IMR-90 (cell line): ENCODE measurements around the gene CFAP221. TPM values are rescaled to one million over a fixed set of nuclear protein-coding genes. Genes with fewer than 3 reads are reported as not detected.

Experiments used
- ATAC-seq: fragments of 200-7000 bp; cut with Tn5 transposase; 2 replicates; pipeline ENCODE4 v1.9.1; 2020; ENCODE audit warnings: low read depth, mild to moderate bottlenecking, moderate library complexity
- BruUV-seq: library from RNA; stranded (reverse); fragments of 400-500 nt; replicated peaks from 2 replicates; lab custom pipeline; 2021; lab: Mats Ljungman, UMichigan
- CTCF ChIA-PET: fragments of 300-600 bp; formaldehyde crosslinking; extraction: SDS; loops from one replicate; lab custom pipeline; 2021; ENCODE audit warnings: antibody characterized with exemption; lab: Yijun Ruan, JAX
- POLR2A ChIA-PET: fragments of 300-600 bp; sonication (Branson Sonifier 250); formaldehyde crosslinking; loops from one replicate; lab custom pipeline; 2022; ENCODE audit warnings: antibody characterized with exemption; ENCODE audit not compliant: unreplicated experiment; lab: Charles Lee
- DNase-seq: peaks from one replicate; pipeline ENCODE4 v3.0.0; 2013
- H2AFZ ChIP-seq: replicated peaks from 2 replicates; pipeline ENCODE3; 2013; ENCODE audit warnings: low read length, mild to moderate bottlenecking; ENCODE audit not compliant: poor library complexity
- H2AK5ac ChIP-seq: 2 replicates; pipeline ENCODE4 v1.6.1; 2013; ENCODE audit warnings: low read depth, low read length, inconsistent platforms
- H2AK9ac ChIP-seq: replicated peaks from 2 replicates; pipeline ENCODE3; 2013; ENCODE audit warnings: mild to moderate bottlenecking, low read depth, low read length, moderate library complexity; ENCODE audit not compliant: poor library complexity
- H2BK120ac ChIP-seq: 2 replicates; pipeline ENCODE4 v1.6.1; 2013; ENCODE audit warnings: low read depth, low read length, inconsistent platforms
- H2BK15ac ChIP-seq: 3 replicates; pipeline ENCODE4 v1.6.1; 2013; ENCODE audit warnings: low read depth, low read length, inconsistent platforms
- H2BK20ac ChIP-seq: 2 replicates; pipeline ENCODE4 v1.6.1; 2013; ENCODE audit warnings: low read depth, mild to moderate bottlenecking, inconsistent platforms, low read length, moderate library complexity
- H2BK5ac ChIP-seq: 2 replicates; pipeline ENCODE4 v1.6.1; 2013; ENCODE audit warnings: mild to moderate bottlenecking, low read depth, low read length, inconsistent platforms; ENCODE audit not compliant: poor library complexity, severe bottlenecking
- H3K14ac ChIP-seq: replicated peaks from 2 replicates; pipeline ENCODE4 v1.6.1; 2013; ENCODE audit warnings: low read depth, low read length, inconsistent platforms
- H3K18ac ChIP-seq: 2 replicates; pipeline ENCODE4 v1.6.1; 2013; ENCODE audit warnings: low read depth, low read length, control low read depth
- H3K23ac ChIP-seq: 2 replicates; pipeline ENCODE4 v1.6.1; 2013; ENCODE audit warnings: low read depth, low read length, inconsistent platforms
- H3K27ac ChIP-seq: 2 replicates; pipeline ENCODE4 v1.5.1; 2013; ENCODE audit warnings: mild to moderate bottlenecking, control low read depth, low read length; ENCODE audit not compliant: insufficient read depth
- H3K27me3 ChIP-seq: 2 replicates; pipeline ENCODE4 v1.6.1; 2013; ENCODE audit warnings: low read length; ENCODE audit not compliant: control insufficient read depth, insufficient read depth
- H3K36me3 ChIP-seq: 2 replicates; pipeline ENCODE4 v1.6.1; 2013; ENCODE audit warnings: low read length, mixed read lengths; ENCODE audit not compliant: control insufficient read depth, insufficient read depth
- H3K4ac ChIP-seq: 2 replicates; pipeline ENCODE4 v1.6.1; 2013; ENCODE audit warnings: low read depth, low read length, inconsistent platforms
- H3K4me1 ChIP-seq: 2 replicates; pipeline ENCODE4 v1.6.1; 2013; ENCODE audit warnings: low read length, mixed read lengths; ENCODE audit not compliant: control insufficient read depth, insufficient read depth
- H3K4me2 ChIP-seq: 2 replicates; pipeline ENCODE4 v1.6.1; 2013; ENCODE audit warnings: low read depth, mild to moderate bottlenecking, control low read depth, low read length, moderate library complexity
- H3K4me3 ChIP-seq: 2 replicates; pipeline ENCODE4 v1.5.1; 2013; ENCODE audit warnings: low read depth, mild to moderate bottlenecking, control low read depth, low read length, moderate library complexity; ENCODE audit not compliant: insufficient read depth
- H3K56ac ChIP-seq: 2 replicates; pipeline ENCODE4 v1.6.1; 2013; ENCODE audit warnings: low read length, inconsistent platforms; ENCODE audit not compliant: insufficient read depth; ENCODE audit errors: extremely low read depth
- H3K79me1 ChIP-seq, 2 experiments: 2 replicates each; pipeline ENCODE4 v1.6.1; 2013; ENCODE audit warnings: low read length in 2 of 2, inconsistent platforms in 1 of 2, low read depth in 1 of 2
- H3K9ac ChIP-seq: 2 replicates; pipeline ENCODE4 v1.6.1; 2013; ENCODE audit warnings: low read depth, low read length, control low read depth
- H3K9me1 ChIP-seq: 2 replicates; pipeline ENCODE4 v1.6.1; 2013; ENCODE audit warnings: low read length, inconsistent platforms; ENCODE audit not compliant: insufficient read depth
- H3K9me3 ChIP-seq: 2 replicates; pipeline ENCODE4 v1.6.1; 2013; ENCODE audit warnings: low read length; ENCODE audit not compliant: control insufficient read depth, insufficient read depth
- H4K20me1 ChIP-seq: 2 replicates; pipeline ENCODE4 v1.6.1; 2013; ENCODE audit warnings: low read length, inconsistent platforms; ENCODE audit not compliant: insufficient read depth
- H4K5ac ChIP-seq: 2 replicates; pipeline ENCODE4 v1.6.1; 2013; ENCODE audit warnings: mild to moderate bottlenecking, low read depth, low read length, control low read depth
- H4K8ac ChIP-seq, 2 experiments: 2 replicates each; pipeline ENCODE4 v1.6.1; 2013; ENCODE audit warnings: low read depth in 2 of 2, low read length in 2 of 2, control low read depth in 1 of 2, inconsistent platforms in 1 of 2
- H4K91ac ChIP-seq: 2 replicates; pipeline ENCODE4 v1.6.1; 2013; ENCODE audit warnings: low read depth, low read length, inconsistent platforms; ENCODE audit not compliant: insufficient read depth
- BHLHE40 ChIP-seq: fragments of 150-350 bp; IDR thresholded peaks from 2 replicates; pipeline ENCODE4 v1.6.1; 2016; ENCODE audit warnings: mild to moderate bottlenecking, low read depth, low read length
- FOS ChIP-seq: fragments of 150-350 bp; IDR thresholded peaks from 2 replicates; pipeline ENCODE4 v1.6.1; 2016; ENCODE audit warnings: low read depth, low read length
- MAFK ChIP-seq: IDR thresholded peaks from 2 replicates; pipeline ENCODE4 v1.6.1; 2012; ENCODE audit warnings: low read depth, low read length, improper control_type of control experiment
- RFX5 ChIP-seq: IDR thresholded peaks from 2 replicates; pipeline ENCODE4 v1.8.0; 2012; ENCODE audit warnings: low read depth, mild to moderate bottlenecking, low read length, moderate library complexity
- USF2 ChIP-seq: fragments of 150-350 bp; IDR thresholded peaks from 2 replicates; pipeline ENCODE4 v1.6.1; 2017; ENCODE audit warnings: mild to moderate bottlenecking, antibody characterized with exemption, low read length, low read depth
- WGBS, 2 experiments: methylation state at CpG; one replicate each; pipeline versions ENCODE4 v1.1.5 to v1.1.7; 2013; ENCODE audit warnings: missing lambda C conversion rate in 2 of 2; ENCODE audit not compliant: insufficient read length in 1 of 2; ENCODE audit errors: extremely low coverage in 2 of 2; 5-methylcytosine and 5-hydroxymethylcytosine counted together
- dilution Hi-C: fragments of 300-500 bp; cut with HindIII; formaldehyde crosslinking; loops from one replicate; pipeline ENCODE4 v1.14.3; 2018; ENCODE audit warnings: low sequenced_read_pairs; ENCODE audit not compliant: unreplicated experiment
- in situ Hi-C: fragments of 300-500 bp; cut with MboI; formaldehyde crosslinking; loops from 3 replicates; pipeline ENCODE4 v1.14.3; 2019; ENCODE audit warnings: low sequenced_read_pairs, inconsistent platforms, mixed read lengths
- intact Hi-C: fragments of 100-400 bp; cut with micrococcal nuclease; formaldehyde crosslinking; loops from 2 replicates; pipeline ENCODE4 v1.10.0; 2022
- polyA plus RNA-seq, 3 experiments: library from polyadenylated mRNA; depleted of rRNA; stranded (reverse); fragments of >200 nt; gene quantifications; 2 replicates each; pipeline ENCODE4 v1.2.3, GENCODE V29; 2012; ENCODE audit warnings: low replicate concordance in 1 of 3
- total RNA-seq: library from RNA; depleted of rRNA; stranded (reverse); fragments of >200 nt; gene quantifications from 2 replicates; pipeline ENCODE4 v1.2.3, GENCODE V29; 2012

CFAP221 gene
- total and polyA plus RNA-seq, 2 of the 4 experiments (the other 2 are of a cell fraction): not detected

- no peak overlapping the region for H4K91ac ChIP-seq
- H4K20me1 ChIP-seq: no peaks in the 10 kb centered on the region
- no peak overlapping the region for H2AK5ac ChIP-seq
- no peak overlapping the region for H3K4me3 ChIP-seq
- no peak overlapping the region for H3K9ac ChIP-seq
- peaks cover 7% of the 10 kb centered on the region; the same call in 1 of the 2 replicates for H3K9me1 ChIP-seq
- H3K4ac ChIP-seq: no peak overlapping the region
- peaks cover 6% of the 10 kb centered on the region for H3K4me1 ChIP-seq
- no peaks in the 10 kb centered on the region for H3K36me3 ChIP-seq
- TF ChIP-seq MAFK (no peak), USF2 (no peak), BHLHE40 (no peak), RFX5 (no peak), FOS (no peak)
- ATAC-seq: no peak
- no peak overlapping the region for H2AK9ac ChIP-seq
- H3K18ac ChIP-seq: no peak overlapping the region
- BruUV-seq: no TSS peak
- no peaks in the 10 kb centered on the region for H3K79me1 ChIP-seq
- no peak overlapping the region for H3K27ac ChIP-seq
- no peak overlapping the region for H3K14ac ChIP-seq
- H3K9me3 ChIP-seq: no peaks in the 10 kb centered on the region
- CTCF ChIA-PET: no interaction called here
- no CpG with 5 or more reads among the region's 3 CpGs for WGBS, 2 experiments
- H2BK5ac ChIP-seq: no peak overlapping the region
- dilution Hi-C loops (no loop called here), intact Hi-C loops (no loop called here), in situ Hi-C loops (loop anchor here (5.0 kb wide), 1 partner anchor 484 kb away; no protein-coding TSS in a partner anchor)
- no peak overlapping the region for H2BK15ac ChIP-seq
- no peak overlapping the region for H2AFZ ChIP-seq
- no peak overlapping the region for H3K23ac ChIP-seq
- no peak overlapping the region for H4K8ac ChIP-seq
- no peak overlapping the region for H4K5ac ChIP-seq
- no peak overlapping the region for H2BK120ac ChIP-seq
- POLR2A ChIA-PET: no interaction called here
- H3K4me2 ChIP-seq: no peak overlapping the region
- H3K27me3 ChIP-seq: peaks cover 34% of the 10 kb centered on the region
- H3K56ac ChIP-seq: no peak overlapping the region
- no peak for DNase-seq
- H2BK20ac ChIP-seq: no peak overlapping the region
Measured at GRCh38 chr2:119698246-119698645, 154.0 kb downstream of the CFAP221 start.
